GM19035 (cell line): ENCODE measurements around the gene CD247.

Source experiments
- ATAC-seq: cut with Tn5 transposase; IDR thresholded peaks from one replicate; pipeline ENCODE4 v1.9.1; 2021; ENCODE audit not compliant: unreplicated experiment

CD247 gene

GRCh38 chr1:167542109-167543032 is 24.0 kb upstream of the CD247 start:
- no peak for ATAC-seq

GRCh38 chr1:167541610-167542009 is 23.3 kb upstream of the CD247 start:
- no peak for ATAC-seq

GRCh38 chr1:167541003-167541402 is 22.7 kb upstream of the CD247 start:
- ATAC-seq: no peak

GRCh38 chr1:167538657-167539056 is 20.3 kb upstream of the CD247 start:
- ATAC-seq: no peak

- ATAC-seq: no peak
Measured at GRCh38 chr1:167533851-167534300, 15.5 kb upstream of the CD247 start.

GRCh38 chr1:167532964-167533824 is 14.9 kb upstream of the CD247 start:
- ATAC-seq: no peak

- ATAC-seq: no peak
Measured at GRCh38 chr1:167532375-167532774, 14.0 kb upstream of the CD247 start.

GRCh38 chr1:167529829-167530474 is 11.6 kb upstream of the CD247 start:
- no peak for ATAC-seq

GRCh38 chr1:167528057-167528728 is 9.9 kb upstream of the CD247 start:
- no peak for ATAC-seq

GRCh38 chr1:167526667-167527383 is 8.5 kb upstream of the CD247 start:
- no peak for ATAC-seq

- ATAC-seq: no peak
Measured at GRCh38 chr1:167524651-167525050, 6.3 kb upstream of the CD247 start.

GRCh38 chr1:167522246-167522645 is 3.9 kb upstream of the CD247 start:
- ATAC-seq: no peak

- no peak for ATAC-seq
Measured at GRCh38 chr1:167520711-167521206, 2.4 kb upstream of the CD247 start.

GRCh38 chr1:167517535-167518330 is 596 bp downstream of the CD247 start:
- no peak for ATAC-seq

GRCh38 chr1:167516404-167517388 is 1.6 kb downstream of the CD247 start:
- ATAC-seq: no peak

- no peak for ATAC-seq
Measured at GRCh38 chr1:167515893-167516321, 2.4 kb downstream of the CD247 start.

GRCh38 chr1:167515461-167515860 is 2.9 kb downstream of the CD247 start:
- ATAC-seq: no peak

GRCh38 chr1:167514288-167514687 is 4.0 kb downstream of the CD247 start:
- ATAC-seq: no peak
